ENCODE results near the gene THSD4.

The THSD4 gene

GRCh38 chr15:71674354-71674753 lies 559.1 kb downstream of the THSD4 start:
- H3K27ac Mint-ChIP-seq: no peak overlapping the region
- H3K4me1 Mint-ChIP-seq: peaks cover 14% of the 10 kb centered on the region
- H3K27me3 Mint-ChIP-seq: peaks cover 10% of the 10 kb centered on the region
- no peak overlapping the region for H3K4me3 Mint-ChIP-seq
- no peaks in the 10 kb centered on the region for H3K9me3 Mint-ChIP-seq
- DNase-seq: no peak
- no peaks in the 10 kb centered on the region for H3K36me3 Mint-ChIP-seq
- CTCF ChIA-PET: no interaction called here

GRCh38 chr15:71677352-71677751 lies 562.1 kb downstream of the THSD4 start:
- Mint-ChIP-seq H3K27ac (no peak overlapping the region), H3K4me1 (peaks cover 14% of the 10 kb centered on the region), H3K36me3 (no peaks in the 10 kb centered on the region), H3K4me3 (no peak overlapping the region), H3K9me3 (no peaks in the 10 kb centered on the region), H3K27me3 (peaks cover 6% of the 10 kb centered on the region)
- CTCF ChIA-PET: interaction anchor here (1.0 kb wide), 1 partner anchor 10 kb away, joined by 4 read pairs; no protein-coding TSS in a partner anchor
- no peak for DNase-seq

GRCh38 chr15:71677766-71678165 lies 562.5 kb downstream of the THSD4 start:
- Mint-ChIP-seq H3K9me3 (no peaks in the 10 kb centered on the region), H3K4me3 (no peak overlapping the region), H3K27me3 (peaks cover 6% of the 10 kb centered on the region), H3K36me3 (no peaks in the 10 kb centered on the region), H3K27ac (no peak overlapping the region), H3K4me1 (peaks cover 14% of the 10 kb centered on the region)
- CTCF ChIA-PET: interaction anchor here (1.0 to 1.1 kb wide), 2 partner anchors 10 to 102 kb away, joined by 3 to 4 read pairs; no protein-coding TSS in a partner anchor
- DNase-seq: no peak

- Mint-ChIP-seq H3K27me3 (peaks cover 6% of the 10 kb centered on the region), H3K36me3 (no peaks in the 10 kb centered on the region), H3K9me3 (no peaks in the 10 kb centered on the region), H3K27ac (no peak overlapping the region), H3K4me1 (peaks cover 14% of the 10 kb centered on the region), H3K4me3 (no peak overlapping the region)
- CTCF ChIA-PET: interaction anchor here (1.0 to 1.1 kb wide), 2 partner anchors 11 to 103 kb away, joined by 3 to 4 read pairs; no protein-coding TSS in a partner anchor
- no peak for DNase-seq
Observed at GRCh38 chr15:71678191-71678590, 562.9 kb downstream of the THSD4 start.

GRCh38 chr15:71678605-71679004 lies 563.3 kb downstream of the THSD4 start:
- no peak for DNase-seq
- Mint-ChIP-seq H3K4me3 (no peak overlapping the region), H3K27ac (no peak overlapping the region), H3K9me3 (no peaks in the 10 kb centered on the region), H3K4me1 (peaks cover 14% of the 10 kb centered on the region), H3K36me3 (no peaks in the 10 kb centered on the region), H3K27me3 (peaks cover 4% of the 10 kb centered on the region)
- CTCF ChIA-PET: interaction anchor here (1.0 to 1.1 kb wide), 2 partner anchors 11 to 103 kb away, joined by 3 to 4 read pairs; no protein-coding TSS in a partner anchor

GRCh38 chr15:71679223-71679792 lies 564.0 kb downstream of the THSD4 start:
- CTCF ChIA-PET: no interaction called here
- H3K36me3 Mint-ChIP-seq: no peaks in the 10 kb centered on the region
- no peak for DNase-seq
- no peak overlapping the region for H3K27ac Mint-ChIP-seq
- H3K4me3 Mint-ChIP-seq: no peak overlapping the region
- H3K27me3 Mint-ChIP-seq: no peaks in the 10 kb centered on the region
- no peaks in the 10 kb centered on the region for H3K9me3 Mint-ChIP-seq
- H3K4me1 Mint-ChIP-seq: peaks cover 14% of the 10 kb centered on the region

- H3K27ac Mint-ChIP-seq: no peak overlapping the region
- peaks cover 14% of the 10 kb centered on the region for H3K4me1 Mint-ChIP-seq
- H3K27me3 Mint-ChIP-seq: no peaks in the 10 kb centered on the region
- no peaks in the 10 kb centered on the region for H3K36me3 Mint-ChIP-seq
- CTCF ChIA-PET: no interaction called here
- H3K9me3 Mint-ChIP-seq: no peaks in the 10 kb centered on the region
- no peak for DNase-seq
- no peak overlapping the region for H3K4me3 Mint-ChIP-seq
Observed at GRCh38 chr15:71679793-71680353, 564.6 kb downstream of the THSD4 start.

GRCh38 chr15:71682001-71682400 lies 566.7 kb downstream of the THSD4 start:
- Mint-ChIP-seq H3K4me1 (peaks cover 9% of the 10 kb centered on the region), H3K4me3 (no peak overlapping the region), H3K27ac (no peak overlapping the region), H3K9me3 (no peaks in the 10 kb centered on the region), H3K27me3 (no peaks in the 10 kb centered on the region), H3K36me3 (no peaks in the 10 kb centered on the region)
- CTCF ChIA-PET: no interaction called here
- DNase-seq: no peak

- Mint-ChIP-seq H3K9me3 (no peaks in the 10 kb centered on the region), H3K4me1 (no peaks in the 10 kb centered on the region), H3K4me3 (no peak overlapping the region), H3K36me3 (no peaks in the 10 kb centered on the region), H3K27me3 (peaks cover 3% of the 10 kb centered on the region), H3K27ac (no peak overlapping the region)
- CTCF ChIA-PET: no interaction called here
- DNase-seq: no peak
Observed at GRCh38 chr15:71683411-71684274, 568.4 kb downstream of the THSD4 start.

GRCh38 chr15:71685420-71685993 lies 570.2 kb downstream of the THSD4 start:
- Mint-ChIP-seq H3K27ac (no peak overlapping the region), H3K9me3 (peaks cover 2% of the 10 kb centered on the region), H3K4me3 (no peak overlapping the region), H3K4me1 (no peaks in the 10 kb centered on the region), H3K27me3 (peaks cover 18% of the 10 kb centered on the region), H3K36me3 (no peaks in the 10 kb centered on the region)
- DNase-seq: no peak
- CTCF ChIA-PET: interaction anchor here (0.6 kb wide), 1 partner anchor 470 kb away, joined by 3 read pairs; no protein-coding TSS in a partner anchor

GRCh38 chr15:71686221-71687050 lies 571.2 kb downstream of the THSD4 start:
- CTCF ChIA-PET: no interaction called here
- H3K9me3 Mint-ChIP-seq: peaks cover 2% of the 10 kb centered on the region

GRCh38 chr15:71687902-71688508 lies 572.7 kb downstream of the THSD4 start:
- no peaks in the 10 kb centered on the region for H3K36me3 Mint-ChIP-seq
- H3K27ac Mint-ChIP-seq: no peak overlapping the region
- CTCF ChIA-PET: no interaction called here
- H3K4me1 Mint-ChIP-seq: no peaks in the 10 kb centered on the region
- no peak overlapping the region for H3K4me3 Mint-ChIP-seq
- DNase-seq: no peak
- peaks cover 2% of the 10 kb centered on the region for H3K9me3 Mint-ChIP-seq
- H3K27me3 Mint-ChIP-seq: peaks cover 26% of the 10 kb centered on the region

More at GRCh38 chr15:71686221-71687050, 571.2 kb downstream of the THSD4 start:
- H3K4me1 Mint-ChIP-seq: no peaks in the 10 kb centered on the region
- H3K36me3 Mint-ChIP-seq: no peaks in the 10 kb centered on the region
- H3K4me3 Mint-ChIP-seq: no peak overlapping the region
- peaks cover 23% of the 10 kb centered on the region for H3K27me3 Mint-ChIP-seq
- no peak overlapping the region for H3K27ac Mint-ChIP-seq
- DNase-seq: no peak

GRCh38 chr15:71688509-71689094 lies 573.3 kb downstream of the THSD4 start:
- Mint-ChIP-seq H3K27ac (no peak overlapping the region), H3K4me1 (no peaks in the 10 kb centered on the region), H3K4me3 (no peak overlapping the region), H3K9me3 (peaks cover 2% of the 10 kb centered on the region), H3K36me3 (no peaks in the 10 kb centered on the region), H3K27me3 (peaks cover 26% of the 10 kb centered on the region)
- no peak for DNase-seq
- CTCF ChIA-PET: no interaction called here

All from activated naive CD4-positive, alpha-beta T cell treated with anti-CD3 and anti-CD28 coated beads, Interleukin-2, amount 10 ng/mL, durations not matched to agents 7 days and 5 days (primary cell).